GM04503 (cell line): ENCODE measurements around the gene SMIM33.
"Not testable (repeated sequence)": the region's sequence is repeated elsewhere in the genome, so short reads cannot be mapped to it uniquely, and the experiment has no call there.

ENCODE experiments used
- DNase-seq: peaks from one replicate; pipeline ENCODE4 v3.0.0-alpha.2; 2012; ENCODE audit warnings: low read depth

Gene SMIM33

DNA sequence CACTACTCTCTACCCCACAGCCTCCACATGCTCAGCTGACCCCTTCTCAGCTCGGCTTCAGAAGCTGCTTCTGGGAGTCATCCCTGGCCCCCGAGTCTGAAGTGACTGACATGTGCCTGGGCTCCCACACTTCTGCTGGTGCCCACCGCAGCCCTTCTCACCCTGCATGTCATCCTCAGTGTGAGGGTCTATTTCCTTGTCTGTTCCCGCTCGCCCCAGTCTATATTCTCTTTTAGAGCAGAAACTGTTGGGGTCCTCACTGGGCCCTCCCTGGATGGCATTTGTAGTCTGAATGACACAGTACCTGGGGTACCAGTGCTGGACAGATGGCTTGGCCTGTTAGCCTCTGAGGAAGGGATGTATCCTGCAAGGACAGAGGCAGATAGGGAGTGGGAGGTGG is 13.6 kb upstream of the SMIM33 start:
- no peak for DNase-seq

DNA sequence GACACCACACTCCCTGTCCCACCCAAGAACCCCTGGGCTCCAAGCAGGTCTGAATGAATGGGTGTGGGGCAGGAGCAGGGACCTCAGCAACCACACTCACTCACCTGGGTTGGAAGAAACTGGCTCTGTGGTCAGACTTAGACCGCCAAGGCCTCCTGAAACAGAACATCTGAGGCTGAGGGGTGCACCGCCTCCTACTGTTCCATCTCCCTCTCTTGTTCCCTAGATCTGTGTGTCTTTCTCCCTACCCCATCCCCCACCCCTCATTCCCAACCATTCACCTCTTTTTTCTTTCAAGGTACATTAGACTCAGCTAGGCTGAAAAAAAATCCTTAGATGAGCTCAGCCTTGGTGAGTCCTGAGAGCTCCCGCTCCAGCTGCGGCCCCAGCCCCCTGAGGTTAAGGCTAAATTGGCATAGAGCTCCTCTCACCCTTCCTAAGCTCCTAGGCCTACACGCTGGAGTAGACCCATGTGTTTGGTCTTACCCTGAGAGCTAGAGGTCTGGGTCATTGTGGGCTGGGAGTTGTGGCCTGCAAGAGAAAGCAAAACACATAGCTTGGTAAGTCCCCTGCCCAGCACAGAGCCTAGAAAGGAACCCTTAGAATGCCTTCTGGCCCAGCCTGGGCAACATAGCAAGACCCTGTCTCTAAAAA is 13.0 kb upstream of the SMIM33 start:
- no peak for DNase-seq

DNA sequence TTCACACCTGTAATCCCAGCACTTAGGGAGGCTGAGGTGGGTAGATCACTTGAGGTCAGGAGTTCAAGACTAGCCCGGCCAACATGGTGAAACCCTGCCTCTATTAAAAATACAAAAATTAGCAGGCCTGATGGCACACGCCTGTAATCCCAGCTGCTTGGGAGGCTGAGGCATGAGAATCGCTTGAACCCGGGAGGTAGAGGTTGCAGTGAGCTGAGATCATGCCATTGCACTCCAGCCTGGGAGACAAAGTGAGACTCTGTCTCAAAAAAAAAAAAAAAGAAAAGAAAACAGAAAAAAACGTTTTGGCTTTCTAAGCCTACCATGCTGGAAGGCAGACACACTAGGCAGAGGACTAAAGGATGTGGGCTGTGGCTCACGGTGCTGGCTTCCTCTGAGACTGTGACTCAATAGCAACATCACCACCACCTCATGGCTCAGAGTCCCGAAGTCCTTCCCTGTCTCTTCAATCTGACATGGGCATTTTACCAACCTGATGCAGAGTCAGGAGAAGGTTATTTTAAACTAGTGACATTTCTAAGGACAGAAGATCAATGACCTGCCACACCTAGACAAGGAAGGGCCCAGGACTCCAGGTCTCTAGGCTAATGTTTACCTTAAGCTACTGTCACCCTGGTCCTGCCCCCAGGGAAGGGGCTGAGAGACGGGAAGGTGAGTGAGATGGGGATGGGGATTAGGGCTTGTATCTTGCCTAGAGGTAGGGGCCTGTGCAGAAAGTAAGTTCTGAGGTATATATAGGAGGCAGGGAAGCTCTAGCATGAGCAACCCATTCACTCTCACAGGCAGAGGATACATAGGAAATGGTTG is 12.0 kb upstream of the SMIM33 start:
- no peak for DNase-seq

DNA sequence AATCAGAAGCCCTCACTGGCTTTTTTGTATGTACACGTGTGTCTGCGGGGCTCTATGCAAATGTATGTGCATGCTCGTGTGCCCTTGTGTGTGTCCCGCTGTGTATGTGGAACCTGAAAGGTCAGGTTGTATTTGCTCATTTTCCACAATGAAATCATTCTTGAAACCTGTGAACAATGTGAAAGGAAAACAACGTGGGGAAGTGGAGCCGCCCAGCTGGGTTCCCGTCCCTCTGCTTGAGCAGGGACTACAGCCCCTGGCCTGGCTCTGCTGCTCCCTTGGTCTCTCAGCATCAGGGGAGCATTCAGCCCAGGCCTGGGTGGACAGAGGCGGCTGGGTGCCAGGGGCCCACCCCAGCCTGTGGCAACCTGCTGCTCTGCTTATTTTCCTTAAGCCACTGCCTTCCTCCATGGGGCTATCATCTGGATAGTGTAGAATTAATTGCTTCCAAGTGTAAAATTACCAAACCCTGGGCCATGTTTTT is 11.3 kb upstream of the SMIM33 start:
- no peak for DNase-seq

DNA sequence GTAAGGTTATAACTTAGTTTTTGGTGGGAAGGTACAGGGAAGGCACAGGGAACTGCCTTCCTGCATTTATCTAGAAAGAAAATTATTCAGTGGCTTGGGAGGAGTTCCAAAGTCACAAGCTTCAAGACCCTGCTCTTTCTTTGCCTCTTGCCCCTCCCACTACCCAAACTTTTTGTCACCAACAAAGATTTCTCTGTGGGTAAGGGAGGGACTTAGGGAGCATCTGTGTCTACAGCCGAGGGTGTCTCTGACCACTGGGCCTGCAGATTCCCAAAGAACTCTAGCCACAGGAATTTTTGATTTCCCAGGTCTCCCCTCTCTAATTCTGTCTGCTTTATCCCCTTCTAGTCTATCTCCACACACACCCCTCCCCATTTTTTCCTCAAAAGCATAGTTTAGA is 10.3 kb upstream of the SMIM33 start:
- no peak for DNase-seq

DNA sequence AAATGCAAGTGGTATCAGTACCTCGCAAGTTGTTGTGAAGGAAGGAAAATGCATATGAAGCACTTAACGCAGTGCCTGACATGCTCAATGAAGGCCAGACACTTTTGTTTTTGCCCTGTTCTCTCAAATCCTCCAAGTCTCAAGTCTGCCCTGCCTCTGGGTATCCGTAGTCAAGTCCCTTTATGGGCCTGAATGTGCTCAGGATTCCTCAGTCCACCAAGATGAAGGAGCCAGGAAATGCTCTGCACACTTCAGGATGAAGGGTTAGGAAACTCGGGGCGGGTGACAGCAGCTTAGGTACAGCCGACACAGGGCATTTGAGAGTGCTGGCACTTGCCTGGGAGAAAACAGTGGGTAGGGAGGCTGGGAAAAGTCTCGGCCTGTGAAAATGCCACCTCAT is 9.6 kb upstream of the SMIM33 start:
- DNase-seq, result no peak

DNA sequence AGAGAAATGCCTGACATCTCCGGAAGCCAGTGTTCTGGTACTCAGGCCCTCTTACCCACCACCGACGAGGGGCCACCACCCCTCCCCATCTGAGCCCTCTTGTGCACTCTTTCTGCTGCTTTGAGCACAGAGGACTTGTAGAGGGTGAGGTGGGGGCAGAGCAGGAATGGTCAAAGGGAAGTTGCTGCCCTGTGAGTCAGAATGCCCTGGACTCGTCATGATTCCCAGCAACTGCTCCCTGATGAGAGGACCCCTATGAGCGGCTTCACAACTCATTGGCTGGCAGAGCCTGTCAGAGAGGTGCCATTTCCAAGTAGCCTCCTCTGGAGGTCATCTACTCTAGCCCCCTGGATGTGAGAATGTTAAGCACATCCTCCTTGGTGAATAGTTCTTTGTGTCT is 9.1 kb upstream of the SMIM33 start:
- no peak for DNase-seq

DNA sequence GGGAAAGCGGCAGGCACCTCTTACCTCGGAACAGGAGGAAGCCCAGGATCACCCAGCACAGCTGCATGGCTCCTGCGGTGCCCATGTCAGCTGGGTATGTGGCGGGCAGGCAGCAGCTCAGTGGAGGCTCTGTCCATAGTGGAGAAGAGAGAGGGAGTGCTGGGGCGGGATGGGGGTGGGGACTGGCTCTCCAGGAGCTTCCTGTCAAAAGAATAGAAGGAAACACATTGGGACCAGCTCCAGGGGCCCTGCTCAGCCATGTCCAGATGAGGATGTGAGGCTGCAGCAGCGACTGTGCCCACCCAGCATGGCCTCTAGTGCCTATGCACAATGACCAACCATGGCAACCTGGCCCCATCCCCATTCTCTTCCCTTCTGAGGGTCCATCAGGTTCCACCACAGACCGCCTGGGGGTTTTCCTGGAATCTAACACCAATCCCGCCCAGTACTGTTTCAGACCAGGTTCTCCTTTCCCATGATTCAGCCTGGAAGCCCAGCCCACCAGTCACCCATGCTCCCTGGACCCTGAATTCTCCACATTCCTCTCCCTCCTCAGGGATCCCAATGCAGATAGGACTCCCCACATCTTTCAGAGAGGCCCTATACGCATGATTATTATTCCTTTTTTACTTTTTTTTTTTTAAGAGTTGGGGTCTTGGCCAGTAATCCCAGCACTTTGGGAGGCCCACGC is 8.1 kb upstream of the SMIM33 start, which contains the start of gene ECSCR:
TSS of gene ECSCR (minus strand) at position 158 of the 691 bp plus-strand sequence. CDS start at position 85, 73 bp downstream.
- DNase-seq, result no peak

DNA sequence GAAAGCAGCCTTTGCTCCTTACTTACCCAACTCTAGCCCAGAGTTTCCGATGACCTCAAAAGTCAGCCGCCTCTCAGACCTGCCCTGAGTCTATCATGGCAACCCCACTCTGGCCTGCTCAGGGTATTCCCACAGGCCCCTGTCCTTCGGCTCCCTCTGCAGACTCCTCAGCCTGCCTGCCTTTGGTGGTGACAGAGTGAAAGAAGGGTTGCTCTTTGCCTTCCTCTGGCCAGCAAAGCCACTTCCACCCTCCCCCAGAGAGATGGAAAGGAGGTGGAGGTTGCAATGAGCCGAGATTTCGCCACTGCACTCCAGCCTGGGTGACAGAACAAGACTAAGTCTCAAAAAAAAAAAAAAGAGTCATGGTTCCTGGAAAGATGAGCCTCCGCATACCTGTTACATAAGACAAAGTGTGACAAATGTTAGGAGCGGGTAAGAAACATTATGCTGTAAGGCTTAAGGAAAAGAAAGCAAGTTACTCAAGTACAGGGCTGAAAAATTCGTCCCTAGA is 2.3 kb upstream of the SMIM33 start:
- DNase-seq, result no peak

DNA sequence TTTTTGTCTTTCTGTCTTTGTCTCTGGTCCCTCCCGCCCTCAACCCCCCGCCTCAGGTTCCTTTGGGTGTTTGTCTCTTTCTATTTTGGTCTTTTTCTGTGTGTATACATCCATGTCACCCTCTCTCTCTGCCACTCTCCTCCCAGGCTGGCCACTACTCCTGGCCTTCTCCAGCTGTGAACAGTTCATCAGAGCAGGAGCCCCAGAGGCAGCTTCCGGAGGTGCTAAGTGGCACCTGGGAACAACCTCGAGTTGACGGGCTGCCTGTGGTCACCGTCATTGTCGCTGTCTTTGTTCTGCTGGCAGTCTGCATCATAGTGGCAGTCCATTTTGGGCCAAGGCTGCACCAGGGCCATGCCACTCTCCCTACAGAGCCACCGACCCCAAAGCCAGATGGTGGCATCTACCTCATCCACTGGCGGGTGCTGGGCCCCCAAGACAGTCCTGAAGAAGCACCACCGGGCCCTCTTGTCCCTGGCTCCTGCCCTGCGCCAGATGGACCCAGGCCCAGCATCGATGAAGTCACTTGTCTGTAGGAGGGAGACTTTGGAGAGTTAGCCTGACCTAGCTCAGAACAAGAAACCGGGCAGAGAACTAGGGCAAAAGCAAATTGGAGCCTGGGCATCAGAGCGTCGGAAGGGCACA is 1.7 kb downstream of the SMIM33 start:
- DNase-seq, result no peak

DNA sequence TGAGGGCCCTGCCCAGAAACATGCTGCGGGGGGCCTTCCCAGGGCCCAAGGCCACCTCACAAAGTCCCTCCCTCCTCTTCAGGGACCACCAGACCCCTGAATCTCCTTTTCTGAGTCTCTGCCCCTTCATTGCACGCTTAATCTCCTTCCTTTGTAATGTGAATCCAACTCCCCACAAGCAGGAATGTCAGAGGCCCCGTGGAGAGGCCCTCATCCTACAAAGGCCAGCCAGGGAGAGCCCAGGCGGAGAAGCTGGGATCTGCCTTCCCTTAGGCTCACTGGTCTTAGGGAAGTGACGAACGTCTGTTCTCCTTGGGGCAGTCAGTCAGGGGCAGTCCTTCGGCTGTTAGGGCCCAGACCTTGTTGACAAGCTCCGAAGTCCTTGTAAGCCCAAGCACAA is 2.3 kb downstream of the SMIM33 start:
- DNase-seq, result no peak

DNA sequence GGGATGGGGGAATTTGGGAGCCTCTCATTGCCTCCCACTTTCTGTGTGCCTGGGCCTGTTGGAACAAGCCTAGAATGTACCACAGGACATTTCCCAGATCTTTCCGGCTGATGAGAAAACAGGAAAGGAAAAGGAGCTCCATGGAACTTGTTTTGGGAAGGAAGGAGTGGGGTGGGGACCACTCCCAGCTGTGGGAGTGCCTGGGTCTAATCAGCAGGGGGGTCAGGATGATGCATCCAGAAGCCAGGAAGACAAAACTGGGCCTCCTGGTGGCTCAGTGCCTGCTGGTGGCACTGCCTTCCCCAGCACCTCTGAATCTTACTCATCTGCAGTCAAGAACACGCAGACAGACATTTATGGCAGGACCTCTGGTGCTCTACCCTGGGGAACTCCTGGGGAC is 2.8 kb downstream of the SMIM33 start:
- no peak for DNase-seq

DNA sequence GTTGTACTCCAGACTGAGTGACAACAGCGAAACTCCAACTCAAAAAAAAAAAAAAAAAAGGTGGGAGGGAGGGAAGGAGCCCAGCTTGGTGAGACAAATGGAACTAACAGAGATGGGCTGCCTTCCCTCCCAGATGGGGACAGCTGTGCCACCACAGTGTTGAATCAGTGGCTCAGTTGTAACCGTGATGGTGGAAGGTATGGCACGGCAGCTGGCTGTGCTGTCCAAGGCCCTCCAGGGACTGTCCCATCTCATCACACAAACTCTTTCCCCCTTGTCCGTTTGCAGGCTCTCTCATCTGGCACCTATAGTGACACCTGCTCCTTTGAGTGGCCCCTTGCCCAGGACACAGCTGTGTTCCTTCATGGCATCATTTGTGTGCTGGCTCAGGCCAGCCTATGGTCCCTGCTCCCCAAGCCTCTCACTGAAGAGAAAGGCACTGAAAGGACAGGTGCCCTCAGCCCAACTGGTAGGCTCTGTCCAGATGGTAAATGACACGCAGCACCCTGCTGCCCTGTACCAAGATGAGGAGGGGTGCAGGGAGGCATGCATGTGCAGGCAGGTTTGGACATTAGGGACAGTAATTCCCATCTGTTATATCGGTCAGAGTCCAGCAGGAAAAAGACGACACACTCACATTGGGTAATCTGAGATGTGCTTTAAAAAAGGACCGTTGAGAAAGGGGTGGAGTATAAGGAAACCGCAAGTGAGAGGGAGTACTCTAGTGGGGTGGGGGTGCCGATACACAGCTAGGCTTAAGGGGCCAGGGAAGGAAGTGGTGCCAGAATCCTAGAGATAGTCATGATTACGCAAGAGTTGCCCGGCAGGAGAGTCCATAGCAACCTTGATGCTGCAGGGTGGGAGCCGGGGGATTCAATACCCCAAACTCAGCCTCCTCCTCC is 4.3 kb downstream of the SMIM33 start:
- DNase-seq, result no peak

DNA sequence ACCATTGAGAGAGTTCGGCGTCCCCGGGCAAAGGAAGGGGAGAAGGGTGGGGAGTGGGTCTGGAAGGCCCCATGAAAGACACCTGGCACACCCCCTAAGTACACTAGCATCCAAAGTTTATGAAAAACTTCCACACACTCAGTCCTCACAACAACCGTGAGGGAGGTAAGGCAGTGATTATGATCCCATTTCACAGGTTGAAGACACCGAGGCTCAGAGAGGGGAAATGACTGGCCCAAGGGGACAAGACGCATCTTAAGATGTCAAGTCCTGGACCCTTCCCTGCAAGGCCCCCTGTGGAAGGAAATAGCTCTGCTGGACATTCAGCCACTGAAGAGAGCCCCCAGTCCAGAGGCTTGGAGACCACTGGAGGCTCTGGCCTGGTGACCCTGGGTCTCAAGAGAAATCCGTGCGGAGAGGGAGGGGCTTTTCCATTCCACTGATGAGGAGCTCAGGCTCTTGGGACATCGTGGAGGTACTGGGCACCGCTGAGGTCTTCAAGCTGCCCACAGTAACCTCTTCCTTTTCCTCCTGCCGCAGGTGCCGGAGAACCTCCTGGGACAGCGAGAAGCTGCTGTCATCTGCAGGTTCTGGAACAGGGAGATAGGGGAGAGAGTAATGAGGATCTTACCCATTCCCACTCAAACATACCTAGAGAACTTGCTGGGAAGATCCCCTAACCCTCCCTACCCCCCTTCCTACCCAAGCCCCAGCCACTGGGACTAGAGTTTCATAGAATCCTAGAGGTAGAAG is 5.2 kb downstream of the SMIM33 start:
- DNase-seq, result no peak

DNA sequence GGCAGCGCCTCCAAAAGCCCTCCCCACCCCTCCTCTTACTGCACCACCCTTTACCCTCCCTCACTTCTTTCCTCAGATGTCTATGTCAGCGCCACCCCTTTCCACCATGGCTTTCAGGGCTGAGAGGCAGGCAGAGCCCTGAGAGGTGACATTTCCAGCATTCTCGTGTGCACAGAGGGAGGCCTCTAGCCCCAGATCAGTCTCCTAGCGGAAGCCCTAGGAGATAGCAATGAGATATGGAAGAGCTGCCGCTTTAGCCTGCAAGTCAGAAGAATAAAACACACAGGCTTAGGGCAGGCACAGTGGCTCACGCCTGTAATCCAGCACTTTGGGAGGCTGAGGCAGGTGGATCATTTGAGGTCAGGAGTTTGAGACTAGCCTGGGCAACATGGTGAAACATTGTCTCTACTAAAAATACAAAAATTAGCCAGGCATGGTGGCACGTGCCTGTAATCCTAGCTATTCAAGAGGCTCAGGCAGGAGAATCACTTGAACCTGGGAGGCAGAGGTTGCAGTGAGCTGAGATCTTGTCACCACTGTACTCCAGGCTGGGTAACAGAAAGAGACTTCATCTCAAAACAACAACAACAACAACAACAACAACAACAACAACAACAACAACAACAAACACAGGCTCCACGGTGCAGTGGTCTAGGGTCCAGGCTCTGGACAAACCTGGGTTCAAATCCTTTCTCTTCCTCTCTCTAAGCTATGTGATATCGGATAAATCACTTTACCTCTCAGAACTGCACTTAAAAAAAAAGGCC is 8.0 kb downstream of the SMIM33 start:
- DNase-seq, result not testable (repeated sequence)

DNA sequence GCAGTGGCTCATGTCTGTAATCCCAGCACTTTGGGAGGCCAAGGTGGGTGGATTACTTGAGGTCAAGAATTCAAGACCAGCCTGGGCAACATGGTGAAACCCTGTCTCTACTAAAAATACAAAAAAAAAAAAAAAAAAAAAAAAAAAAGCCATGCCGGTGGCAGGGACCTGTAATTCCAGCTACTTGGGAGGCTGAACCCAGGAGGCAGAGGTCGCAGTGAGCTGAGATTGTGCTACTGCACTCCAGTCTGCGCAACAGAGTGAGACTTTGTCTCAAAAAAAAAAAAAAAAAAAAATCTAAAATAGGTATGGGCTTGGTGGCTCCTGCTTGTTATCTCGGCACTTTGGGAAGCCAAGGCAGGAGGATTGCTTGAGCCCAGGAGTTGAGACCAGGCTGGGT is 8.9 kb downstream of the SMIM33 start:
- DNase-seq, result not testable (repeated sequence)

DNA sequence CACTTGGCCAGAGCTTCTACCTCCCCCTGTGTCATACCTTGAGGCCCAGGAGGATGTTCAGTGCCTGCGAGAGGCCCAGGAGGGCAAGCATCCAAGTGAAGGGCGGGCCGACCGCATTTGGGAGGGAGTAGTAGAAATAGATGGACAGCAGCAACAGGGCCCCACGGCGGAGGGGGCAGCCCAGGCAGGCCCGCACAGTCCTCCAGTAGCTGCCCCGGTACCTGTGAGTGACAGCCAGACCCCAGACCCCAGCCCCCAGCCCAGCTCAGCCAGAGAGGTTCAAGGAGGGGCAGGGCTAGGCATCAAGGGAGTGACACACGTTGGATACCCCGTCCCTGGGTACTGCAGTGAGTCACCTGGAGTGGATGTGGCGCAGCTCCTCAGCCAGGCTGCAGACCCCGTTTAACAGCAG is 10.3 kb downstream of the SMIM33 start:
- no peak for DNase-seq

DNA sequence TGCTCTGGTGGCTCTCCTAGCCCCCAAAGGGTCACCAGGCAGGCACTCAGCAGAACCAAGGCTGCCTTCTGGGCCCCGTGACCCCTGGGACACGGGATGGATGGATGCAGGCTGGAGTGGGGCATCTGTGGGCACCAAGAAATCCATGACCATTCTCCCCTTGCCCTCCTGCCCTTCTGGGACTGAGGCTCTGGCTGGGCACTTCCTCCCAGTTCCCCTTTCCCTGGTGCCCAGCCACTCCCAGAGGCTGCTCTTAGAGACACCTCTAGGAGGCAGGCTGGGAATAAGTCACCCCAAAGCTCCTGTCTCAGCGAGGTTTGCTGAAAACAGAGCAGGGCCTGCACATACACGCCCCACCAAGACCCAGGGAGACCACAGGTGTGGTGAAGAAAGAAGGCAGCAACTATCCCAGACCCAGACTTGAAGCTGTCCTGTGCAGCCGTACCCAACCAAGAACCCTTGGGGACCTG is 10.8 kb downstream of the SMIM33 start:
- DNase-seq, result no peak
